ENCODE results near the gene FXYD6.

Gene FXYD6

GRCh38 chr11:117849781-117850414 lies 26.6 kb downstream of the FXYD6 start:
- no peak for DNase-seq (ENCODE audit: low read depth, low spot score)

- peak; percentile 47 for DNase-seq (ENCODE audit: low read depth, low spot score)
Observed at GRCh38 chr11:117843666-117844484, 32.6 kb downstream of the FXYD6 start.

- no peak for DNase-seq (ENCODE audit: low read depth, low spot score)
Observed at GRCh38 chr11:117842131-117842941, 34.1 kb downstream of the FXYD6 start.

GRCh38 chr11:117841551-117842031 lies 34.9 kb downstream of the FXYD6 start:
- DNase-seq (ENCODE audit: low read depth, low spot score), result no peak

GRCh38 chr11:117840881-117841550 lies 35.4 kb downstream of the FXYD6 start:
- DNase-seq (ENCODE audit: low read depth, low spot score), result no peak

- DNase-seq (ENCODE audit: low read depth, low spot score), result no peak
Observed at GRCh38 chr11:117839936-117840813, 36.3 kb downstream of the FXYD6 start.

- no peak for DNase-seq (ENCODE audit: low read depth, low spot score)
Observed at GRCh38 chr11:117839380-117839881, 37.0 kb downstream of the FXYD6 start.

GRCh38 chr11:117838901-117839300 lies 37.6 kb downstream of the FXYD6 start:
- no peak for DNase-seq (ENCODE audit: low read depth, low spot score)

GRCh38 chr11:117837791-117838190 lies 38.7 kb downstream of the FXYD6 start:
- DNase-seq (ENCODE audit: low read depth, low spot score), result no peak

- no peak for DNase-seq (ENCODE audit: low read depth, low spot score)
Observed at GRCh38 chr11:117837070-117837776, 39.2 kb downstream of the FXYD6 start.

GRCh38 chr11:117836077-117836960 lies 40.1 kb downstream of the FXYD6 start:
- DNase-seq (ENCODE audit: low read depth, low spot score), result no peak

- DNase-seq (ENCODE audit: low read depth, low spot score), result no peak
Observed at GRCh38 chr11:117835576-117835975, 40.9 kb downstream of the FXYD6 start.

GRCh38 chr11:117834838-117835443 lies 41.5 kb downstream of the FXYD6 start:
- no peak for DNase-seq (ENCODE audit: low read depth, low spot score)

GRCh38 chr11:117834068-117834810 lies 42.2 kb downstream of the FXYD6 start:
- no peak for DNase-seq (ENCODE audit: low read depth, low spot score)

GRCh38 chr11:117833401-117833891 lies 43.0 kb downstream of the FXYD6 start:
- no peak for DNase-seq (ENCODE audit: low read depth, low spot score)

- DNase-seq (ENCODE audit: low read depth, low spot score), result no peak
Observed at GRCh38 chr11:117832511-117832910, 43.9 kb downstream of the FXYD6 start.

GRCh38 chr11:117831661-117832415 lies 44.6 kb downstream of the FXYD6 start:
- no peak for DNase-seq (ENCODE audit: low read depth, low spot score)

Measured in smooth muscle cell of the brain vasculature (primary cell).